KMS-11 (cell line): ENCODE data around the gene CDX2.

Source experiments
- H2AFZ ChIP-seq: fragments of 200-600 bp; sonication (generic); 2 replicates; pipeline ENCODE4 v1.6.1; 2016; ENCODE audit warnings: antibody characterized with exemption, mixed run types, low read depth
- H3K27ac ChIP-seq: fragments of 200-600 bp; sonication (generic); 2 replicates; pipeline ENCODE4 v1.6.1; 2016; ENCODE audit warnings: mild to moderate bottlenecking, mixed run types
- H3K27me3 ChIP-seq: fragments of 200-600 bp; sonication (generic); 2 replicates; pipeline ENCODE4 v1.6.1; 2017; ENCODE audit warnings: mild to moderate bottlenecking, low read depth, mixed run types, moderate library complexity; ENCODE audit not compliant: insufficient read depth
- H3K36me3 ChIP-seq: fragments of 200-600 bp; sonication (generic); 2 replicates; pipeline ENCODE4 v1.6.1; 2017; ENCODE audit warnings: mild to moderate bottlenecking, mixed run types; ENCODE audit not compliant: insufficient read depth
- H3K4me1 ChIP-seq: fragments of 200-600 bp; sonication (generic); 2 replicates; pipeline ENCODE4 v1.6.1; 2016; ENCODE audit warnings: mild to moderate bottlenecking, low read depth, mixed run types; ENCODE audit not compliant: poor library complexity, severe bottlenecking
- H3K4me2 ChIP-seq: fragments of 200-600 bp; sonication (generic); 2 replicates; pipeline ENCODE4 v1.7.0; 2016; ENCODE audit warnings: mild to moderate bottlenecking, mixed run types
- H3K4me3 ChIP-seq: fragments of 200-600 bp; sonication (generic); IDR thresholded peaks from 2 replicates; pipeline ENCODE4 v1.6.1; 2017; ENCODE audit warnings: low read depth, low read length, mixed read lengths; ENCODE audit not compliant: insufficient read depth
- H3K79me2 ChIP-seq: fragments of 200-600 bp; sonication (generic); 2 replicates; pipeline ENCODE4 v1.6.1; 2016; ENCODE audit warnings: low read depth, mixed run types; ENCODE audit not compliant: insufficient read depth
- H3K9ac ChIP-seq: fragments of 200-600 bp; sonication (generic); 2 replicates; pipeline ENCODE4 v1.6.1; 2016; ENCODE audit warnings: mild to moderate bottlenecking, mixed run types
- H4K20me1 ChIP-seq: fragments of 200-600 bp; sonication (generic); 2 replicates; pipeline ENCODE4 v1.6.1; 2016; ENCODE audit warnings: mild to moderate bottlenecking, mixed run types; ENCODE audit not compliant: insufficient read depth
- TF ChIP-seq, protein P1 (sequence below): fragments of 200-600 bp; sonication (generic); conservative IDR thresholded peaks from 2 replicates; pipeline ENCODE4 v1.6.1; 2017; ENCODE audit warnings: low read depth, mild to moderate bottlenecking, antibody characterized with exemption, low read length, moderate library complexity, mixed read lengths

CDX2 gene

DNA sequence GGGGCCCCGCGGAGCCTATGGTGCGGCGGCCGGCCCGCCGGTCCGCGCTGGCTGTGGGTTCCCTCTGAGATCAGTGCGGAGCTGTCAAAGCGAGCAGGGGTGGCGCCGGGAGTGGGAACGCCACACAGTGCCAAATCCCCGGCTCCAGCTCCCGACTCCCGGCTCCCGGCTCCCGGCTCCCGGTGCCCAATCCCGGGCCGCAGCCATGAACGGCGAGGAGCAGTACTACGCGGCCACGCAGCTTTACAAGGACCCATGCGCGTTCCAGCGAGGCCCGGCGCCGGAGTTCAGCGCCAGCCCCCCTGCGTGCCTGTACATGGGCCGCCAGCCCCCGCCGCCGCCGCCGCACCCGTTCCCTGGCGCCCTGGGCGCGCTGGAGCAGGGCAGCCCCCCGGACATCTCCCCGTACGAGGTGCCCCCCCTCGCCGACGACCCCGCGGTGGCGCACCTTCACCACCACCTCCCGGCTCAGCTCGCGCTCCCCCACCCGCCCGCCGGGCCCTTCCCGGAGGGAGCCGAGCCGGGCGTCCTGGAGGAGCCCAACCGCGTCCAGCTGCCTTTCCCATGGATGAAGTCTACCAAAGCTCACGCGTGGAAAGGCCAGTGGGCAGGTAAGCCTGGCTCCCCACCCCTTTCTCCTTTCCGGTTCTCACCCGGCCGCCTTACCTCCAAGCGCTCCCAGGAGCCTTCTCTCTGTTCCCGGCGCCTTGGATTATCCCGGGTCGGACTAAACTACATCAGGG, 49.0 kb downstream of the CDX2 start, which contains the start of gene PDX1:
Gene PDX1 (plus strand): TSS at position 67 of the 743 bp plus-strand sequence. CDS start 139 bp downstream, at position 206.
- H3K4me3 ChIP-seq = no peak within 1 kb of the TSS
- H4K20me1 ChIP-seq = no peaks in the 10 kb centered on the region
- H3K4me2 ChIP-seq = peak within 1 kb of the TSS; percentile 42; the same call in 1 of the 2 replicates
- TF ChIP-seq, protein P1, sequence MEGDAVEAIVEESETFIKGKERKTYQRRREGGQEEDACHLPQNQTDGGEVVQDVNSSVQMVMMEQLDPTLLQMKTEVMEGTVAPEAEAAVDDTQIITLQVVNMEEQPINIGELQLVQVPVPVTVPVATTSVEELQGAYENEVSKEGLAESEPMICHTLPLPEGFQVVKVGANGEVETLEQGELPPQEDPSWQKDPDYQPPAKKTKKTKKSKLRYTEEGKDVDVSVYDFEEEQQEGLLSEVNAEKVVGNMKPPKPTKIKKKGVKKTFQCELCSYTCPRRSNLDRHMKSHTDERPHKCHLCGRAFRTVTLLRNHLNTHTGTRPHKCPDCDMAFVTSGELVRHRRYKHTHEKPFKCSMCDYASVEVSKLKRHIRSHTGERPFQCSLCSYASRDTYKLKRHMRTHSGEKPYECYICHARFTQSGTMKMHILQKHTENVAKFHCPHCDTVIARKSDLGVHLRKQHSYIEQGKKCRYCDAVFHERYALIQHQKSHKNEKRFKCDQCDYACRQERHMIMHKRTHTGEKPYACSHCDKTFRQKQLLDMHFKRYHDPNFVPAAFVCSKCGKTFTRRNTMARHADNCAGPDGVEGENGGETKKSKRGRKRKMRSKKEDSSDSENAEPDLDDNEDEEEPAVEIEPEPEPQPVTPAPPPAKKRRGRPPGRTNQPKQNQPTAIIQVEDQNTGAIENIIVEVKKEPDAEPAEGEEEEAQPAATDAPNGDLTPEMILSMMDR = no peak
- no peaks in the 10 kb centered on the region for H3K79me2 ChIP-seq
- H3K36me3 ChIP-seq = no peaks in the 10 kb centered on the region
- H3K9ac ChIP-seq = no peak within 1 kb of the TSS
- peak within 1 kb of the TSS; percentile 82 for H2AFZ ChIP-seq
- H3K4me1 ChIP-seq = peaks cover 6% of the 10 kb centered on the region
- peaks cover 8% of the 10 kb centered on the region; the same call in 1 of the 2 replicates for H3K27me3 ChIP-seq
- no peak within 1 kb of the TSS for H3K27ac ChIP-seq

DNA sequence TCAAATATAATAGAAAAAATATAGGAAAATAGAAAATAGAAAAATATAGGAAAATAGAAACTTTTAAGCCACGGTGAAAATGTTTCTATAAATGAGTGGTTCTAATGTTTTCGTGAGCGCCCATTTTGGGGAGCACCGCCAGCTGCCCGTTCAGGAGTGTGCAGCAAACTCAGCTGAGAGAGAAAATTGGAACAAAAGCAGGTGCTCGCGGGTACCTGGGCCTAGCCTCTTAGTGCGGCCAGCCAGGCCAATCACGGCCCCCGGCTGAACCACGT, 49.5 kb downstream of the CDX2 start:
- TF ChIP-seq, protein P1 = no peak
- Histone ChIP-seq H3K9ac (no peak overlapping the region), H3K79me2 (no peaks in the 10 kb centered on the region), H3K27me3 (peaks cover 8% of the 10 kb centered on the region; the same call in 1 of the 2 replicates), H3K4me2 (peak overlapping the region; percentile 42; the same call in 1 of the 2 replicates), H3K27ac (no peak overlapping the region), H3K4me3 (no peak overlapping the region), H4K20me1 (no peaks in the 10 kb centered on the region), H3K36me3 (no peaks in the 10 kb centered on the region), H3K4me1 (peaks cover 6% of the 10 kb centered on the region), H2AFZ (peak overlapping the region; percentile 82)

- no peaks in the 10 kb centered on the region for H3K36me3 ChIP-seq
- TF ChIP-seq, protein P1 = no peak
- H2AFZ ChIP-seq = no peak overlapping the region
- peak overlapping the region; percentile 42; the same call in 1 of the 2 replicates for H3K4me2 ChIP-seq
- H3K27ac ChIP-seq = no peak overlapping the region
- peaks cover 6% of the 10 kb centered on the region for H3K4me1 ChIP-seq
- peaks cover 8% of the 10 kb centered on the region; the same call in 1 of the 2 replicates for H3K27me3 ChIP-seq
- no peak overlapping the region for H3K9ac ChIP-seq
- H3K4me3 ChIP-seq = no peak overlapping the region
- H4K20me1 ChIP-seq = no peaks in the 10 kb centered on the region
- no peaks in the 10 kb centered on the region for H3K79me2 ChIP-seq
These were observed 50.0 kb downstream of the CDX2 start for GRCh38 chr13:27918918-27919658.

- Histone ChIP-seq H3K4me1 (peaks cover 6% of the 10 kb centered on the region), H3K4me2 (no peak overlapping the region), H3K27me3 (peaks cover 8% of the 10 kb centered on the region; the same call in 1 of the 2 replicates), H2AFZ (no peak overlapping the region), H4K20me1 (no peaks in the 10 kb centered on the region), H3K36me3 (no peaks in the 10 kb centered on the region), H3K9ac (no peak overlapping the region), H3K4me3 (no peak overlapping the region), H3K79me2 (no peaks in the 10 kb centered on the region), H3K27ac (no peak overlapping the region)
- TF ChIP-seq, protein P1 = no peak
These were observed 50.8 kb downstream of the CDX2 start for GRCh38 chr13:27918041-27918917.
